GM12874 (cell line): ENCODE measurements around the gene SHQ1.

Experiments used
- CTCF ChIP-seq: IDR thresholded peaks from 2 replicates; pipeline ENCODE4 v1.5.1; 2011; ENCODE audit warnings: low read depth, mild to moderate bottlenecking, control low read depth, low read length, moderate library complexity; ENCODE audit not compliant: insufficient read depth

SHQ1 gene

GRCh38 chr3:72847751-72848702, at the start of gene SHQ1:
Gene SHQ1 (minus strand): TSS chr3:72848445. CDS start chr3:72848340, 105 bp downstream.
- TF ChIP-seq CTCF: no peak

- no peak for TF ChIP-seq CTCF
Measured at GRCh38 chr3:72897758-72898007, 49.4 kb upstream of the SHQ1 start.

DNA sequence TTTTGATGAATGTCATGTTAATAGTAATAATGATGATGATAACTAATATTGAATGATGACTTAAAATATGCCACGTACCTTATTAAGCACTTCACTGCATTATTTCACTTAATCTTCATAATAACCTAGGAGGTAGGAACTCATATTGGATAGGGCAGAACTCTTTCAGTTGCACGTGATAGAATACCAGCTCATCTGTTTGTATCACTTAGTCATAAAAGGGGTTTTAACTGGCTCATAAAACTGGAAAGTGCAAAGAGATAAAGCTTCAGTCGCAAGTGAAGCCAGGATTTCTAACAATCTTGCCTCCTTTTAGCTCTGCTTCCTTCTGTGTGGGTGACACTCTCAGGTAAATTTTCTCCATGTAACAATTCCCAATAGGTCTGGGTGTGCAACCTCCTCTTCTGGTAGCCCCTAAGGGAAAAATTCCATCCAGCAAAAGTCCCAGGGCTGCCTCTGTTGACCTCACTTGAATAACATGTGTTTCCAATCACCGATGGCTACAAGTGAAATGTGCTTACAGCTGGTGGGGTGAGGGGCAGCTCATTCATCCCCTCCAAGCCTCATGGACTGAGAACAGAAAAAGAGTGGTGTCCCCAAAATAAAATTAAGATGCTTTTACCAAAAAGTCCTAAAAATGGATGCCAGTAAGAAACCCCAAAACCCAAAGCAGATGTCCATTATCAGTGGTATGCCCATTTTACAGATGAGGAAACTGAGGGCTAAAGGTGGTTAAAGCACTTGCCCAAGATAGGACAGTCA, 48.9 kb upstream of the SHQ1 start:
- TF ChIP-seq CTCF: no peak

DNA sequence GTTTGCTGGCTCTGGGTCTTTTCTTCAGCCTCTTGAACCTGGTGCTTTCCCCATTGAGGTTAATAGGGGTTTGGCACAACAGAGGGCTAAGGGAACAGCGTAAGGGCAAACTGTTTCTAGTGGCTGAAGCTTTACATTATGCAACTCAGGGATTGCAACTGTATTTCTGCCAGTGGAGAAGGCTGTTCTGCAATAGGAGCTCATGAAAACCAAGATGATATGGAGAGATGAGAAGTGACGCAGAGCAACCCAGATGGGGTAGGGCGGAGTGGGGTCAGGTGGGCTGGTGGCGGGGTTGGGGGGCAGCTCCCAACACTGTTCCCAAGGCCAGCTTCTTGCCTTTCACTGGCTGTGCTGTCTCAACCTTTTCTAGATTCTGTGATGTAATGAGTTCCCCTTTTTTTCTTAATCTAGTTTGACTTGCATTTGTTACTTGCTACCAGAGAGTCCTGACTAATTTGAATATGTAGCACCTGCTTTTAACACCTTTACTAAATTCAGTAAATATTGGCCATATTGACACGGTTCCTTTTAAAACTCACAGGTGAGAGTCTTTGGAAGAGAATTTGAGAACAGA, 46.8 kb upstream of the SHQ1 start:
- TF ChIP-seq CTCF: no peak

GRCh38 chr3:72892870-72893269, 44.6 kb upstream of the SHQ1 start:
- TF ChIP-seq CTCF: peak; percentile 23; the same call in 1 of the 2 replicates

GRCh38 chr3:72892081-72892775, 44.0 kb upstream of the SHQ1 start:
- no peak for TF ChIP-seq CTCF
